ENCODE results near the gene OTUD7B.

The OTUD7B gene

DNA sequence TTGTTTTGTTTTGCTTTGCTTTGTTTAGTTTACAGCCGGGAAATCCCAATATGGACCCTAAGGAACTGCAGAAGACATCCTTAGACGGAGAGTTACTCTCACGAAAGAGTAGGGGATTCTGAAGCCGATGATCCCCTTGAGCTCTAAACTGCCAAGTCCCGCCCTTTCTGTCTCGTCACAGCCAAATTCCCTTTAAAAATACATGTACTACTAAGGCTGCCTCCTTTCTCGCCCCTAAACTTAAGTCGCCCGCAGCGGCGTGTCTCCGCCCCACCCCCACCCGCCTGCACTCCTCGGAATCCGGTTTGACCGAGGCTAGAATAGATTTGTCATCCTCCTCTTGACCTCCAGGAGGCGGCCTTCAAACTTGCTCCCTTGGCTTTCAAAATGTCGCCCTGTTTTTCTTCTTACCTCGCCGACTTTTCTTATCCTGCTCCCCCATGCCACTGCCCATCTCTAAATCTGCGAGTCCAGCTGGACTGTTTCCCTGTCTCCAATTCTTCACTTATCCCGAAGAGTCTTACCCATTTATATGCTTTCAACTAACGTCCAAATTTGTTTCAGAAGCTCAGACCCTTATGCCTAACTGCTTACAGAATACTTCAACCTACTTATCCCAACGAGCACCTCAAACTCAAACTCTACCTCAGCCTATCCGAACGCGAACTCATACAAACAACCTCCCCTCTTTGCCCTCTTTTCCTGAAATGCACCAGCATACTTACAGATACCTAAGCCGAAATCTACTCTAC, 122.1 kb downstream of the OTUD7B start (continued):
- TF ChIP-seq, protein P1, sequence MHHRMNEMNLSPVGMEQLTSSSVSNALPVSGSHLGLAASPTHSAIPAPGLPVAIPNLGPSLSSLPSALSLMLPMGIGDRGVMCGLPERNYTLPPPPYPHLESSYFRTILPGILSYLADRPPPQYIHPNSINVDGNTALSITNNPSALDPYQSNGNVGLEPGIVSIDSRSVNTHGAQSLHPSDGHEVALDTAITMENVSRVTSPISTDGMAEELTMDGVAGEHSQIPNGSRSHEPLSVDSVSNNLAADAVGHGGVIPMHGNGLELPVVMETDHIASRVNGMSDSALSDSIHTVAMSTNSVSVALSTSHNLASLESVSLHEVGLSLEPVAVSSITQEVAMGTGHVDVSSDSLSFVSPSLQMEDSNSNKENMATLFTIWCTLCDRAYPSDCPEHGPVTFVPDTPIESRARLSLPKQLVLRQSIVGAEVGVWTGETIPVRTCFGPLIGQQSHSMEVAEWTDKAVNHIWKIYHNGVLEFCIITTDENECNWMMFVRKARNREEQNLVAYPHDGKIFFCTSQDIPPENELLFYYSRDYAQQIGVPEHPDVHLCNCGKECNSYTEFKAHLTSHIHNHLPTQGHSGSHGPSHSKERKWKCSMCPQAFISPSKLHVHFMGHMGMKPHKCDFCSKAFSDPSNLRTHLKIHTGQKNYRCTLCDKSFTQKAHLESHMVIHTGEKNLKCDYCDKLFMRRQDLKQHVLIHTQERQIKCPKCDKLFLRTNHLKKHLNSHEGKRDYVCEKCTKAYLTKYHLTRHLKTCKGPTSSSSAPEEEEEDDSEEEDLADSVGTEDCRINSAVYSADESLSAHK (tag by site-specific recombination; IDR thresholded peaks at IDR 0.05), result peak; percentile 56; the same call in 1 of the 2 replicates
- TF ChIP-seq, protein P2, sequence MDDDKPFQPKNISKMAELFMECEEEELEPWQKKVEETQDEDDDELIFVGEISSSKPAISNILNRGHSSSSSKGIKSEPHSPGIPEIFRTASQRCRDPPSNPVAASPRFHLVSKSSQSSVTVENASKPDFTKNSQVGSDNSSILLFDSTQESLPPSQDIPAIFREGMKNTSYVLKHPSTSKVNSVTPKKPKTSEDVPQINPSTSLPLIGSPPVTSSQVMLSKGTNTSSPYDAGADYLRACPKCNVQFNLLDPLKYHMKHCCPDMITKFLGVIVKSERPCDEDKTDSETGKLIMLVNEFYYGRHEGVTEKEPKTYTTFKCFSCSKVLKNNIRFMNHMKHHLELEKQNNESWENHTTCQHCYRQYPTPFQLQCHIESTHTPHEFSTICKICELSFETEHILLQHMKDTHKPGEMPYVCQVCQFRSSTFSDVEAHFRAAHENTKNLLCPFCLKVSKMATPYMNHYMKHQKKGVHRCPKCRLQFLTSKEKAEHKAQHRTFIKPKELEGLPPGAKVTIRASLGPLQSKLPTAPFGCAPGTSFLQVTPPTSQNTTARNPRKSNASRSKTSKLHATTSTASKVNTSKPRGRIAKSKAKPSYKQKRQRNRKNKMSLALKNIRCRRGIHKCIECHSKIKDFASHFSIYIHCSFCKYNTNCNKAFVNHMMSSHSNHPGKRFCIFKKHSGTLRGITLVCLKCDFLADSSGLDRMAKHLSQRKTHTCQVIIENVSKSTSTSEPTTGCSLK (tag by site-specific recombination; IDR thresholded peaks at IDR 0.05), result no peak
- TF ChIP-seq, protein P3, sequence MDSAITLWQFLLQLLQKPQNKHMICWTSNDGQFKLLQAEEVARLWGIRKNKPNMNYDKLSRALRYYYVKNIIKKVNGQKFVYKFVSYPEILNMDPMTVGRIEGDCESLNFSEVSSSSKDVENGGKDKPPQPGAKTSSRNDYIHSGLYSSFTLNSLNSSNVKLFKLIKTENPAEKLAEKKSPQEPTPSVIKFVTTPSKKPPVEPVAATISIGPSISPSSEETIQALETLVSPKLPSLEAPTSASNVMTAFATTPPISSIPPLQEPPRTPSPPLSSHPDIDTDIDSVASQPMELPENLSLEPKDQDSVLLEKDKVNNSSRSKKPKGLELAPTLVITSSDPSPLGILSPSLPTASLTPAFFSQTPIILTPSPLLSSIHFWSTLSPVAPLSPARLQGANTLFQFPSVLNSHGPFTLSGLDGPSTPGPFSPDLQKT (IDR thresholded peaks at IDR 0.05; ENCODE audit: borderline replicate concordance, low read depth, low read length), result no peak
- TF ChIP-seq, protein P4, sequence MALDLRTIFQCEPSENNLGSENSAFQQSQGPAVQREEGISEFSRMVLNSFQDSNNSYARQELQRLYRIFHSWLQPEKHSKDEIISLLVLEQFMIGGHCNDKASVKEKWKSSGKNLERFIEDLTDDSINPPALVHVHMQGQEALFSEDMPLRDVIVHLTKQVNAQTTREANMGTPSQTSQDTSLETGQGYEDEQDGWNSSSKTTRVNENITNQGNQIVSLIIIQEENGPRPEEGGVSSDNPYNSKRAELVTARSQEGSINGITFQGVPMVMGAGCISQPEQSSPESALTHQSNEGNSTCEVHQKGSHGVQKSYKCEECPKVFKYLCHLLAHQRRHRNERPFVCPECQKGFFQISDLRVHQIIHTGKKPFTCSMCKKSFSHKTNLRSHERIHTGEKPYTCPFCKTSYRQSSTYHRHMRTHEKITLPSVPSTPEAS (tag by site-specific recombination; IDR thresholded peaks at IDR 0.05), result peak; percentile 28; the same call in 1 of the 2 replicates
- TF ChIP-seq ZNF274 (IDR thresholded peaks at IDR 0.05; ENCODE audit: low read length), result no peak
- TF ChIP-seq ZNF274 (tag by site-specific recombination; IDR thresholded peaks at IDR 0.05; ENCODE audit: borderline replicate concordance), result no peak
- no peak; the same call in 1 of the 2 replicates for TF ChIP-seq ZNF2 (tag by site-specific recombination; IDR thresholded peaks at IDR 0.05)
- TF ChIP-seq ZNF140 (tag by site-specific recombination; IDR thresholded peaks at IDR 0.05), result no peak
- TF ChIP-seq ZBTB48 (tag by site-specific recombination; IDR thresholded peaks at IDR 0.05), result no peak
- TF ChIP-seq, protein P5, sequence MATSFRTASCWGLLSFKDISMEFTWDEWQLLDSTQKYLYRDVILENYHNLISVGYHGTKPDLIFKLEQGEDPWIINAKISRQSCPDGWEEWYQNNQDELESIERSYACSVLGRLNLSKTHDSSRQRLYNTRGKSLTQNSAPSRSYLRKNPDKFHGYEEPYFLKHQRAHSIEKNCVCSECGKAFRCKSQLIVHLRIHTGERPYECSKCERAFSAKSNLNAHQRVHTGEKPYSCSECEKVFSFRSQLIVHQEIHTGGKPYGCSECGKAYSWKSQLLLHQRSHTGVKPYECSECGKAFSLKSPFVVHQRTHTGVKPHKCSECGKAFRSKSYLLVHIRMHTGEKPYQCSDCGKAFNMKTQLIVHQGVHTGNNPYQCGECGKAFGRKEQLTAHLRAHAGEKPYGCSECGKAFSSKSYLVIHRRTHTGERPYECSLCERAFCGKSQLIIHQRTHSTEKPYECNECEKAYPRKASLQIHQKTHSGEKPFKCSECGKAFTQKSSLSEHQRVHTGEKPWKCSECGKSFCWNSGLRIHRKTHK (tag by site-specific recombination; IDR thresholded peaks at IDR 0.05), result no peak
- TF ChIP-seq, protein P6, sequence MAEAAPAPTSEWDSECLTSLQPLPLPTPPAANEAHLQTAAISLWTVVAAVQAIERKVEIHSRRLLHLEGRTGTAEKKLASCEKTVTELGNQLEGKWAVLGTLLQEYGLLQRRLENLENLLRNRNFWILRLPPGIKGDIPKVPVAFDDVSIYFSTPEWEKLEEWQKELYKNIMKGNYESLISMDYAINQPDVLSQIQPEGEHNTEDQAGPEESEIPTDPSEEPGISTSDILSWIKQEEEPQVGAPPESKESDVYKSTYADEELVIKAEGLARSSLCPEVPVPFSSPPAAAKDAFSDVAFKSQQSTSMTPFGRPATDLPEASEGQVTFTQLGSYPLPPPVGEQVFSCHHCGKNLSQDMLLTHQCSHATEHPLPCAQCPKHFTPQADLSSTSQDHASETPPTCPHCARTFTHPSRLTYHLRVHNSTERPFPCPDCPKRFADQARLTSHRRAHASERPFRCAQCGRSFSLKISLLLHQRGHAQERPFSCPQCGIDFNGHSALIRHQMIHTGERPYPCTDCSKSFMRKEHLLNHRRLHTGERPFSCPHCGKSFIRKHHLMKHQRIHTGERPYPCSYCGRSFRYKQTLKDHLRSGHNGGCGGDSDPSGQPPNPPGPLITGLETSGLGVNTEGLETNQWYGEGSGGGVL (tag by site-specific recombination; IDR thresholded peaks at IDR 0.05), result no peak
- TF ChIP-seq IKZF3 (tag by site-specific recombination; IDR thresholded peaks at IDR 0.05), result peak; percentile 58
- TF ChIP-seq, protein P7, sequence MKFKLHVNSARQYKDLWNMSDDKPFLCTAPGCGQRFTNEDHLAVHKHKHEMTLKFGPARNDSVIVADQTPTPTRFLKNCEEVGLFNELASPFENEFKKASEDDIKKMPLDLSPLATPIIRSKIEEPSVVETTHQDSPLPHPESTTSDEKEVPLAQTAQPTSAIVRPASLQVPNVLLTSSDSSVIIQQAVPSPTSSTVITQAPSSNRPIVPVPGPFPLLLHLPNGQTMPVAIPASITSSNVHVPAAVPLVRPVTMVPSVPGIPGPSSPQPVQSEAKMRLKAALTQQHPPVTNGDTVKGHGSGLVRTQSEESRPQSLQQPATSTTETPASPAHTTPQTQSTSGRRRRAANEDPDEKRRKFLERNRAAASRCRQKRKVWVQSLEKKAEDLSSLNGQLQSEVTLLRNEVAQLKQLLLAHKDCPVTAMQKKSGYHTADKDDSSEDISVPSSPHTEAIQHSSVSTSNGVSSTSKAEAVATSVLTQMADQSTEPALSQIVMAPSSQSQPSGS (tag by site-specific recombination; IDR thresholded peaks at IDR 0.05; ENCODE audit: low read depth), result no peak
- TF ChIP-seq ZNF585B (tag by site-specific recombination; IDR thresholded peaks at IDR 0.05), result no peak
- TF ChIP-seq, protein P8, sequence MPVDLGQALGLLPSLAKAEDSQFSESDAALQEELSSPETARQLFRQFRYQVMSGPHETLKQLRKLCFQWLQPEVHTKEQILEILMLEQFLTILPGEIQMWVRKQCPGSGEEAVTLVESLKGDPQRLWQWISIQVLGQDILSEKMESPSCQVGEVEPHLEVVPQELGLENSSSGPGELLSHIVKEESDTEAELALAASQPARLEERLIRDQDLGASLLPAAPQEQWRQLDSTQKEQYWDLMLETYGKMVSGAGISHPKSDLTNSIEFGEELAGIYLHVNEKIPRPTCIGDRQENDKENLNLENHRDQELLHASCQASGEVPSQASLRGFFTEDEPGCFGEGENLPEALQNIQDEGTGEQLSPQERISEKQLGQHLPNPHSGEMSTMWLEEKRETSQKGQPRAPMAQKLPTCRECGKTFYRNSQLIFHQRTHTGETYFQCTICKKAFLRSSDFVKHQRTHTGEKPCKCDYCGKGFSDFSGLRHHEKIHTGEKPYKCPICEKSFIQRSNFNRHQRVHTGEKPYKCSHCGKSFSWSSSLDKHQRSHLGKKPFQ (tag by site-specific recombination; IDR thresholded peaks at IDR 0.05), result peak; percentile 16; the same call in 1 of the 2 replicates
- no peak for TF ChIP-seq ZNF792 (tag by site-specific recombination; IDR thresholded peaks at IDR 0.05)
- no peak for TF ChIP-seq ZNF311 (tag by site-specific recombination; IDR thresholded peaks at IDR 0.05; ENCODE audit: borderline replicate concordance)
- TF ChIP-seq ZNF48 (tag by site-specific recombination; IDR thresholded peaks at IDR 0.05), result no peak
- TF ChIP-seq, protein P9, sequence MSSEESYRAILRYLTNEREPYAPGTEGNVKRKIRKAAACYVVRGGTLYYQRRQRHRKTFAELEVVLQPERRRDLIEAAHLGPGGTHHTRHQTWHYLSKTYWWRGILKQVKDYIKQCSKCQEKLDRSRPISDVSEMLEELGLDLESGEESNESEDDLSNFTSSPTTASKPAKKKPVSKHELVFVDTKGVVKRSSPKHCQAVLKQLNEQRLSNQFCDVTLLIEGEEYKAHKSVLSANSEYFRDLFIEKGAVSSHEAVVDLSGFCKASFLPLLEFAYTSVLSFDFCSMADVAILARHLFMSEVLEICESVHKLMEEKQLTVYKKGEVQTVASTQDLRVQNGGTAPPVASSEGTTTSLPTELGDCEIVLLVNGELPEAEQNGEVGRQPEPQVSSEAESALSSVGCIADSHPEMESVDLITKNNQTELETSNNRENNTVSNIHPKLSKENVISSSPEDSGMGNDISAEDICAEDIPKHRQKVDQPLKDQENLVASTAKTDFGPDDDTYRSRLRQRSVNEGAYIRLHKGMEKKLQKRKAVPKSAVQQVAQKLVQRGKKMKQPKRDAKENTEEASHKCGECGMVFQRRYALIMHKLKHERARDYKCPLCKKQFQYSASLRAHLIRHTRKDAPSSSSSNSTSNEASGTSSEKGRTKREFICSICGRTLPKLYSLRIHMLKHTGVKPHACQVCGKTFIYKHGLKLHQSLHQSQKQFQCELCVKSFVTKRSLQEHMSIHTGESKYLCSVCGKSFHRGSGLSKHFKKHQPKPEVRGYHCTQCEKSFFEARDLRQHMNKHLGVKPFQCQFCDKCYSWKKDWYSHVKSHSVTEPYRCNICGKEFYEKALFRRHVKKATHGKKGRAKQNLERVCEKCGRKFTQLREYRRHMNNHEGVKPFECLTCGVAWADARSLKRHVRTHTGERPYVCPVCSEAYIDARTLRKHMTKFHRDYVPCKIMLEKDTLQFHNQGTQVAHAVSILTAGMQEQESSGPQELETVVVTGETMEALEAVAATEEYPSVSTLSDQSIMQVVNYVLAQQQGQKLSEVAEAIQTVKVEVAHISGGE (tag by site-specific recombination; conservative IDR thresholded peaks at IDR 0.05; ENCODE audit: low read depth), result peak; percentile 30
- TF ChIP-seq ZSCAN16 (tag by site-specific recombination; IDR thresholded peaks at IDR 0.05), result no peak
- TF ChIP-seq ZNF571 (tag by site-specific recombination; IDR thresholded peaks at IDR 0.05), result no peak
